NCI-H146 treated with DMSO at 0.1 percent for 48 hours (cell line): ENCODE data around the gene TSC1.
"Not testable (repeated sequence)": the region's sequence is repeated elsewhere in the genome, so short reads cannot be mapped to it uniquely, and the experiment has no call there.

Experiments
- DNase-seq: peaks from one replicate; lab custom pipeline; 2025; ENCODE audit not compliant: unreplicated experiment; lab: John Stamatoyannopoulos, UW

TSC1 gene

GRCh38 chr9:132978112-132978450, 33.7 kb upstream of the TSC1 start:
- no peak for DNase-seq

- DNase-seq = no peak
Measured at GRCh38 chr9:132976571-132976970, 32.2 kb upstream of the TSC1 start.

- no peak for DNase-seq
Measured at GRCh38 chr9:132975961-132976360, 31.5 kb upstream of the TSC1 start.

- no peak for DNase-seq
Measured at GRCh38 chr9:132973713-132974112, 29.3 kb upstream of the TSC1 start.

- no peak for DNase-seq
Measured at GRCh38 chr9:132973166-132973565, 28.8 kb upstream of the TSC1 start.

GRCh38 chr9:132970324-132971062, 26.1 kb upstream of the TSC1 start:
- DNase-seq = no peak

GRCh38 chr9:132969783-132970182, 25.4 kb upstream of the TSC1 start:
- no peak for DNase-seq

- DNase-seq = not testable (repeated sequence)
Measured at GRCh38 chr9:132967908-132968307, 23.5 kb upstream of the TSC1 start.

GRCh38 chr9:132965478-132965877, 21.1 kb upstream of the TSC1 start:
- no peak for DNase-seq

- no peak for DNase-seq
Measured at GRCh38 chr9:132961002-132961401, 16.6 kb upstream of the TSC1 start.

- no peak for DNase-seq
Measured at GRCh38 chr9:132957805-132958204, 13.4 kb upstream of the TSC1 start.

GRCh38 chr9:132955768-132956167, 11.4 kb upstream of the TSC1 start:
- DNase-seq = no peak

- no peak for DNase-seq
Measured at GRCh38 chr9:132955123-132955522, 10.7 kb upstream of the TSC1 start.

GRCh38 chr9:132949709-132950108, 5.3 kb upstream of the TSC1 start:
- DNase-seq = no peak

- no peak for DNase-seq
Measured at GRCh38 chr9:132948482-132949050, 4.2 kb upstream of the TSC1 start.

GRCh38 chr9:132947756-132948155, 3.3 kb upstream of the TSC1 start:
- no peak for DNase-seq

GRCh38 chr9:132946631-132947295, 2.3 kb upstream of the TSC1 start:
- DNase-seq = no peak

GRCh38 chr9:132946211-132946610, 1.8 kb upstream of the TSC1 start:
- DNase-seq = no peak

- DNase-seq = no peak
Measured at GRCh38 chr9:132945186-132946130, 1.0 kb upstream of the TSC1 start.

GRCh38 chr9:132943651-132944293, 644 bp downstream of the TSC1 start:
- DNase-seq = no peak
